Activated T-cell treated with anti-CD3 and anti-CD28 coated beads, Interleukin-2, amount 50 U/mL, for 1 hour (primary cell): ENCODE data around the gene SLC35B2.

ENCODE experiments used
- DNase-seq: peaks from one replicate; pipeline ENCODE4 v3.0.0-alpha.2; 2020

SLC35B2 gene

DNA sequence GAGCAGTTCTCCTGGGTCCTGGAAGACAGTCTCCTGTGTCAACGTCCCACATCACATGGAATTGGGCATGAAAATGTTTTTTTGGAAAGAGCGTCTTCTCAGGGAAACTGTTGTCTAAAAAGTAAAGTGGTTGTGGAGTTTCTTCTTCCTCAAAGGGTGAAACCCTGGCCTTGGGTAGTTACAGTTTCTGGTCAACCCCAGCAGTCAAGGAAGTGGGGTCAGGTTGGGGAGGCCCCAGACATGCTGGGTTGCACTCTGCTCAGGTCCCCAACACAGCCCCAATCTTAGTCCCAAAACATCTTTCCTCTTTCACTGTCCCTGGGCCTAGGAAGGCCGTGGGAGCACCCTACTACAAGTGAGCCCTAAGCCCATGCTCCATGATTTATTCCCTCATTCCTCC, 9.0 kb upstream of the SLC35B2 start:
- DNase-seq: no peak

DNA sequence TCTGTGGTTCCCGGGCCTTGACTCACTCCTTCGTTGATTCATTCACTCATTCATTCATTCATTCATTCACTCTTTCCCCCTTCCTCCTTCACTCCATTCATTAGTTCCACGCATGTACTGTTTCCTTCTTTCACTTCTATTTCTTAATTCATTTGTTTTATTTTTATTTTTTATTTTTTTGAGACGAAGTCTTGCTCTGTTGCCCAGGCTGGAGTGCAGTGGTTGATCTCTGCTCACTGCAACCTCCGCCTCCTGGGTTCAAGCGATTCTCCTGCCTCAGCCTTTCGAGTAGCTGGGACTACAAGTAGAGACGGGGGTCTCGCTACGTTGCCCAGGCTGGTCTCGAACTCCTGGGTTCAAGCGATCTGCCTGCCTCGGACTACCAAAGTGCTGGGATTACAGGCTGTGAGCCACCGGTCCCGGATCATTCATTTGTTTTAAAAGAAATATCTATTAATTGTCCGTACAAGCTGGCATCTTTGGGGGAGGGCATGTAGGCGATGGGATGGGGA, 8.4 kb upstream of the SLC35B2 start:
- DNase-seq: no peak

DNA sequence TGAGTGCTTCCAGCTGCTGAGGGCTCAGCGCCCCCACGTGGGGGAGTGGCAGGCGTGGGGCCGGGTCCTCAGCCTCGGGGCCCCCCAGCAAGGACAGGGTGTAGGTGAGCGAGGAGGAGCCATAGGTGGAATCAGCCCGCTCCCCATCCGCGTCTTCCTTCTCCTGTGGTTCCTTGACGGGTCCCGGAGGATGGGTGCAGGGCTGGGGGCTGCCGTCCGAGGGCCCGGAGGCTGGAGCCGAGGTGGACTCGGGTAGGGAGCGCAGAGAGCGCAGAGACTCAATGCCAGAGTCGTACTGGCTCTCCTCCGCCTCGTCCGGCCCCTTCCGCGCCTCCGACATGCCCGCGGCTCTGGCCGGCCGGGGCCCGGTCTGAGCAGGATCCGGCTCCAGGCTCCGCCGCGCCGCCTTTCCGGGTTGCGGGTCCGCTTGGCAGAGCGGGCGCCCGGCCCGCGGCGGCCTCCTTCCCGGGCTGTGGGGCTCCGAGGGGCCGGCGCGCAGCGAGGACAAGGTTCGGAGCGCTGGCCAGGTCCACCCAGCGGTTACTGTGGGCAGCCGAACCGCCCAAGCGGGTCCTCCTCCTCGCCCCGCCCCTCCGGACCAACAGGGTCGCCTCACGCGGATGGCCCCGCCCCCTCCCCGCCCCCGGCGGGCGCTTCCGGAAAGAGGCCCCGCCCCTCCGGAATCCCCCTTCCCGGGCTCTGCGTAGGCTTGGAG, 7.8 kb upstream of the SLC35B2 start, which contains the start of gene NFKBIE:
TSS of gene NFKBIE (minus strand) at position 545 of the 715 bp plus-strand sequence. CDS start at position 340, 205 bp downstream.
- DNase-seq: peak; percentile 99

DNA sequence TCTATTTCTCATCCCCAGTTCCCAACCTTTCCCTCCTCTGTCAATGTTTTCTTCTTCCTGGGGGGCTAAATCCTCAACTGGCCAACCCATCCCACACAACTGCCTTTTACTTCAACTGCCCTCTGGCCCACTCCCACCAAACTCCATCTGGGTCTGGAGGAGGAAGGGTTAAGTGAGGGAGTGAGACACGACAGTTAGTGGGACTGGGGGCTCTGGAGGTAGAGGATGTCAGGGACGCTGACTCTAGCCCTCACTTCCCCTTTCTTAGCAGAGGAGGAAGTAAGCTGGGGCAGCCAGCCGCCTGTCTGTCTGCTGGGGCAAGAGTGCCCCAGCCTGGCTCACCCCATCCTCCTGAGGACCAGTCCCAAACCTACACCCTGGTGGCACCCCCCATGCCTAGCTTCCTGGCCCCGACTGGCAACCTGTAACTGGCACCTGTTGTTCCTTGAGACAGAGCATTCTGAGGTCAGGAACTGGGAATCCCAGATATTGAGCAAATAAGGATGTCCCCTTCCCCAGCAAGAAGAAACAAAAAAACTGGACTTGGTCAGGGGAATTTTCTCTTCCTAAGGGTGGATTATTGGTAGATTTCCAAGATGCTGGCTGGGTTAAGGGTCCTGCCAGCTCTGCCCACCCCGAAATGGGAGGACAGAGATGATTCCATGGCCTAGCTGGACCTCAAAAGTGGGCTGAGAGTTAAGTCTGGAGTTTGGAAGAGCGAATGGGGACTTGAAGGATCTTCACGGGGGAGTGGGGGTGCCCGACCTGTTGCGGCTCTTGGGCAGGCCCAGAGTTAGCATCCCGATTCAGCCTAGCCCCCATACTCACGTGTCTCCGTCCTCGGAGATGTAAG, 7.1 kb upstream of the SLC35B2 start:
- peak; percentile 49 for DNase-seq

DNA sequence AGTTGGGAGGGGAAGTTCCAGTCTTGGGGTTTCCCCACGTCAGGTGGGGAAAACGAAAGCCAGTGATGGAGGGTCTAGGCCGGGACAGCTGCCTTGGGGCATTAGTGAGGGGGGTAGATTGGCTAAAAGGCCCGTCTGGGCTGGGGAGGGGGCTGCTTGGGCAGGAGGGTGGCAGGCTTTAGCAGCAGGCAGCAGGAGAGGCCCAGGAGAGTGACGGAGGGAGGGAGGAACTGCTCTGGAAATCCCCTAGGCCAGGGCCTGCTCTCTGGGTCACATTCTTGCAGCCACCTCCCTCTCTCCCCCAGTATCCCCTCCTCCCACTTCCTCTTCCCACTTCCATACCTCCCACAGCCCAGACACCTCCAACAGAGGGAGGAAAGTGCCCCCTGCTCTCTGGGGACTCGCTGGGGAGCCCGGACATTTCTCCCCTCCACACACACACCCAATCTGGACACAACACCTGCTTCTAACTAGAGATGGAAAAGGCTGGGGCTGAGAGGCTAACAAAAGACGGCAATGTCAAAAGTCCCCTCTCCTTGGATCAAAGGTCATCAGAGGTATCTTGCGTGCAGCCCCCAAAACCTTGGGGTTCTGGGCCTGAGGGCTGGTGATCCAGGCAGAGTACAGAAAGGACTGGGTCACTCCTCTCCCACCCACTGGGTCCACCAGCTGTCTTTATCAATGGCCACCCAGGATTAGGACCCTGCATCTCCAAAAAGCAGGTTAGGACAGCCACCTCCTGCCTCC, 6.2 kb upstream of the SLC35B2 start:
- DNase-seq: no peak

DNA sequence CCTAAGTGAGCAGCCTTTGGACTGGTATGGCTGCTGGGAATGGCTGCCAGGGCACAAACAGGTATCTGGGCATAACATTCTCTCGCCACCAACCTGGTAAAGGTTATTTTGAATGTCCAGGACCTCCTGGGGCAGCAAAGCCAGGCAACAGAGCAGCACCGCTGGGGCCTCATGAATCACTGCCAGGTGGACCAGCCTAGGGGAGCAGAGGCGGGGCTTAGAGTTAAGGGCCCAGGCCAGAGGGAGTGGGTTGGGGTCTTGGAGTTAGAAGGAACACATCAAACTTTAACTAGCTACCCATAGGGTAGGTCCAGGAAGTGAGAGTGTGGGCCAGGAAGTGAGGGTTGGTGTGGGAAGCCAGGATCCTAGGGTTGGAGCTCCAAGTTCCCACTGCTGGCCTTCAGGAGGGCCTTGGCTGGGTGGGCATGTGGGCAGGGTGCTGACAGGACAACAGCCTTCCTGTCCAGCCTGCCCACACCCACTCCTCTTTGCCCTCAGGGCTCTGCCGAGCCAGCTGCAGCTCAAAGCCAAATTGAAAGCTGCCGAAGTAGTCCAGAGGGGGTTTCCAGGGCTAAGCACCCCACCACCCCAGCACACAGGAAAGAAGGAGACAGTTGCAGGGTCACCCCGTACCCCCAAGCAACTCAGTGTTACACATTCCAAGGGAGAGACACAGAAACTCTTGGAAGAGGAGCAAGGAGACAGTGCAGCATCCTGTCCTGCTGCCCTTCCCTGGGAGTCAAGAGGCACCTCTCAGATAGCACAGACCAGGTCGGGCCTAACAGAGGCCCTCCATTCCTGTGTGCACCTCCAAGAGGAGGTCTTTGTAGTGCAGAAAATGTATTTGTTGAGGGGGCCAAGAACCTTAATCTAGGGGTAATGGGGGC, 5.4 kb upstream of the SLC35B2 start:
- DNase-seq: no peak

DNA sequence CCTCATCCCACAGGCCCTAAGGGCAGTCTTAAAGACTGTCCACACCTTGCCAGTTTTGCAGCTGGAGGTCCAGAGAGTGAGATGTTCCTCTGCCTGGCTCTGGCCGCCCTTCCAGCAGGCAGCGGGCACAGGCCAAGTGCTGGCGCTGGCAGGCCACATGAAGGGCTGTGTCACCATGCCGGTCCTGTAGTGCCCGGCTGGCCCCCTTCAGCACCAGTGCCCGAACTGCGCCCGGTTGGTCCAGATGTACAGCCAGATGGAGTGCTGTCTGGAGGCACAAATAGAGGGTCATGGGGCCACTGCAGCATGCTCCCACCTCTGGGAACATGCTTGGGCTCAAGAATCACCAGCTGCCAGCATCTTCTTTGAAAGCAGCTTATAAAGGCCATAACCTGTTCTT, 4.3 kb upstream of the SLC35B2 start:
- no peak for DNase-seq

DNA sequence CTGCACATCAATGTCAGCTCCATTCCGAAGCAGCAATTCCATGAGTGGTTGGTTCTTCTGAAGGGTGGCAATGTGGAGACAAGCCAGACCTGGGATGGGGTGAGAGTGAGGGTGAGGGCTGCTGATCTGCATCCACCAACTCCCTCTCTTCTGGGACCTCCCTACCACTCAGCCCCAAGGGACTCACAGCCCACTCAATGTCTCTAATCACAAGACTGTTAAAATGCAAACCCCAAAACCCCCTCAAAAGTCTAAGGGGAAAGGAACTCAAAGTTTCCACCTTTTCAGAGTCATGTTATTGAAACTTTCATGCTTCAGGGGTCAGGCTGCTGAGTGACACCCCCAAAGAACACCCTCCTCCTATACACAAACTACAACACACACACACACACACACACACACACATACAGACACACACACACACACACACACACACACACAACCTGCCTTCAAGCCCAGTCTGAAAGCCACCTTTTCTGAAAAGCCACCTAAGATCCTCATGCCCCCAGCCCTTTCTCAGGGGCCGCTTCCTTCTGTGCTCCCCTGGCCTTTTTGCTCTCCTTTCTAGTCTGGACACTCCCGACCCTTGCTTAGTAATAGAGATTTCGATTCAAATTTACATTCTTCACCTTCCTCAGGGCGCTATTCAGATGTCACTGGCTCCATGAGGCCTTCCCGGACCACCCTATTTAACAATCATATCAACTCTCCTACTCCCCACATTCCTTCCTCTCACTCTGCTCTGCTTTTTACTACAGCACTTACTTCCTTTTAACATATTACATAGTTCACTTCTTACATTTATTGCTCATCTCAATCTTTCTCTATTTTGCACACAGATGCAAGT, 3.3 kb upstream of the SLC35B2 start:
- DNase-seq: no peak

DNA sequence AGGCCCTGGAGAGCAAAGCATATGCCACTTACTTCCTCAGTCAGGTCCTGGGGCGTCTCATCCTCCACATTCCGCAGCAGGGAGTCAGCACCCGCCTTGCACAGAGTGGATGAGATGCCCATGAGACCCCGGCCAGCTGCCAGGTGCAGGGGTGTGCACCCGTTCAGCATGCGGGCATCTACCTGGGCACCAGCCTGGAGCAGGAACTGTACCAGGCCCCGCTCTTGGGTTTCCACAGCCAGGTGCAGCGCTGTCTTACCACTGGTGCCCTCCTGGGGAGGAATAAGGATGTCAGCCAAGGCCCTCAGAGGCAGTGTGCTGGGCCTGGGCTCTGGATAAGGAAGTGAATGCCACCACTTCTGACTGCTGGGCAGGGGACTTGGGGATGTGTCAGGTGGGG, 2.7 kb upstream of the SLC35B2 start:
- DNase-seq: no peak

DNA sequence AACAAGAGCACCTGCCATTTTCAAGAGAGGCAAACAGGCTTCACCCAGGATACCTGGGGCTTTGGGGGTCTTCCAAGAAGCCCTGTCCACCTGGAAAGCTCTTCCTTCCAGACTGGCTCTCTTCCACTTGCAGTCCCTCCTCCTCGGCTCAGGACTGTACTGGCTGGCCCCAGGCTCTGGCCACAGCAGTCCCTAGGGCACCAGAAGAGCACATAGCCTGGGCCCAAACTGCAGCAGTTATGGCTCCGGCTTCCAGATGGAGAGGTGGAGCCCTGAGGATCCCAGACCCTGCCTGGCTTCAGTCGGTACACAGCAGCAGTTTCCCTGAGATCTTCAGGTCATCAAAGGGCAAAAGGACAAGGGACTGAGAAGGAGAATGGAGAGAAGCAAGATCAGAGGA, 1.6 kb upstream of the SLC35B2 start:
- DNase-seq: no peak

DNA sequence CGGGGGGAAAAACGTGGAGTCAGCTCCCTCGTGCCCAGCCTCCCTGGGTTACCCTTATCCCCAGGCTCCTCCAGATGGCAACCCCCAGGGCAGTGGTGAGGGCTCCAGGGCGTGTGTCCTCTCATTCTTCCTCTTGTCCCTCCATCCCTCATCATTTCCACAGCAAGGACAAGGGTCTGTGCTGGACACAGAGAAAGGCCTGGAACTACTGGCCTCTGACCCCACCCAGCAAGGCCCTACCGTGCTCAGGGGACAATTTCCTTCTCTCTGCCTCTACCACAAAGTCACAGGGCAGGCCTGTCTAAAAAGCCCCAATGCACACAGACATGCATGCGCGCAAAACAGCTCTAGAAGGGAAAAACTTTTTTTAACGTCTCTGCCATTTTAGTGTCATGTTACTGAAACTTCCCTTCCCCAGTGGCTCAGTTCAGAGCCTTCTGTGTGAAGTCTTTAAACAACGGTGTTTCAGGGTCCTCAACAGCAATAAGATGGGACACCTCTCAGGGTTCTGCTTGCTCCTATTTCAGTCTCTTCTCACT, 1.1 kb upstream of the SLC35B2 start:
- DNase-seq: no peak

DNA sequence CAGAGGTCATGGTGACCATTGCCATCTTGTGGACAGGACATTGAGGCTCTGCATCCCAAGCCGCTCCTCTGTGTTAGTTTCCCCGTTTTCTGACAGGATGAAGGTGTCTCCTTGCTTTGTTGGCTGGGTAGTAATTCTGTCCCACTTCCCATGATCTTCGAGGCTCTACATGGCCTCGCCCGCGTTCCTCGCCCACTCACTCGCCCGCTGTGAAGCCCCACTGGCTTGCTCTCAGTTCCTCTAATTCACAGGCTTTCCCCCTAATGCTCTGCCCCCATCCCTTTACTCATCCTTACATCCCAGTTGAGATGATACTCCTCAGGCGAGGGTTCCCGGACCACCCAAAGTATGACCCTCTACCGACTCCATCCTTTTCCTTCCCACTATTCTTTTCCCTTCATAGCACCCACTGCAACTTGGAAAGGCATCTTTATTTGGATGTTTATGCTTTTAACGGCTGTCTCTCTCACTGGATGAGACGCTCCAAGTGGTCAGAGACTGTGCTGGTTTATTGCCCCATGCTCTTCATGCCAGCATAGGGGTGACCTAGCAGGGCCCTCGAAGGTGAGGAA, 511 bp upstream of the SLC35B2 start:
- no peak for DNase-seq

DNA sequence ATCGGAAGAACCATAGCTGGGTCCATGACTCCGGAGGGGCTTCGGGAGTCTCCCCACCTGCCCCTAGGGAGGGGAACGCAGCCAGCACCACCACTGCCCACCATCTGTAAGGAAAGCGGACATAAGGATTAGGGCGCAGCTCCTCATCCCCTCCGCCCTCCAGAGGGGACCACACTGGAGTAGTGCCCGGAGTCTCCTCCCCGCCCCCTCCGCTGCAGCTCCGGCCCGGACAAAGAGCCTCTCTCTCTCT, 628 bp downstream of the SLC35B2 start:
- no peak for DNase-seq

DNA sequence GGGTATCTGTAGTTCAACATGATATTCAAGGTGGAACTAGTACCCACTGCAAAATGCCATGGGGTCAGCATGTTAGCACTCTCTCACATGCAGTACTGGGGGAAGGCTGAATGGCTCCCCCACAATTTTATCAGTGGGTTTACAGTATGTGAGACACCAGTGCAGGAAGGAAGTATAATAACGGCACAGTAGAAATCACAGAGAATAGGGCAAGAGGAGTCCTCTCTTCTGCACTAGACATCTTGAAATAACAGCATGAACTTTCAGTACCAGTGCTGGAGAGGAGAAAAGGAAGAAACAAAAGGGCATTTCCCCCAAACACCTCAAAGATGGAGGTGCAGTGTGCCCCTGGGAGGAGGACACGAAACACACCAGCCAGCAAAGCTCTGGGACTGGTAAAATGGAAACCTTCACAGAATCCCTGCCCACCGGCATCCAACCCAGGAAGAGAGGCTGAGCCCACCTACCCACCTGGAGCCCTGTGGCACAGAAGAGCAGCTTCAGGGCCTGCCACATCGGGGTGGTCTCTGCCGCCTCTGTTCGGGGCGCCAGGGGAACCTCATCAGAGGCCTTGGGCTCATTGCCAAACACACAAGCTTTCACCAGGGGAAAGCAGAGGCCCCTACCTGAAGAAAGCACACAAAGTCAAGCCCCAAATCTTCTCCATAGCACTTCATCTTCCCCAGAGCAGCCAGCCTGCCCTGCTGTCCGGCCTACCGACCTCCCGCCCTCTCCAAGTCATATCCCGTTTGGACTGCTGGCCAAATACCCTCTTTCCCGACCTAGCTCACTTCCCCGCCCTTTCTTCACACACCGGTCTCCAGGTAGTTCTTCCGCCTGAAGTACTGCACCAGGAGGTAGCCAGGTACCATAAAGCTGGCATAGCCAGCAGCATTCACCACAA, 1.2 kb downstream of the SLC35B2 start:
- DNase-seq: no peak

DNA sequence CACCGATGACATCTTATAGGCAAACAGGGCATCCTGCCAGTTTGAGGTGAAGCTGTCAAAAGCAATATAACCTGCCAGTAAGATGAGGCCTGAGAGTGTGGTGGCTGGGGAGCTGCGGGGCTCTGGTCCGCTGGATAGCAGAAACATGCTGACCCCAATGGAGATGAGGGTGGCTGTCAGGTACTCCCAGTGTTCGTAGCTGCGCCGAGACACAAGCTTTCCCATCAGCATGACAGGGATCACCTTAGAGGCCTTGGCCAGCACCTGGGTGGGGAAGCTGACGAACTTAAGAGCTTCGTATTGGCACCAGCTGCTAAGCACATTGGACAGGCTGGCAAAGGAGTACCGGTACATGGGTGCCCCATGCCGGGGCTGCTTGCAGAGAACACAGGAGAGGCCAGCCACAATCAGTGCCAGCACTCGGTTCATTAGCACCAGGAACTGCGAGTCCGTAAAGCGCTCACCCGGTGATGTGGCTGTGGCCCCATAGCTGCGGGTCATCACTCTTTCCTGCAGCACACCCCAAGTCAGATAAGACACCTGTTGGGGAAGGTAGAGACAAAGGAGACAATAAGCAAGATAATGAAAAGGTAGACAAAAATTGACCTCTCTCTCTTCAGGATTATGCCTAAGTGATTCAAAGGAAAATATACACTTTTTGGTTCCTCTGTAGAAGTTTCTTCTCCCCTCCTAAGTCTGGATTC, 2.1 kb downstream of the SLC35B2 start:
- no peak for DNase-seq

DNA sequence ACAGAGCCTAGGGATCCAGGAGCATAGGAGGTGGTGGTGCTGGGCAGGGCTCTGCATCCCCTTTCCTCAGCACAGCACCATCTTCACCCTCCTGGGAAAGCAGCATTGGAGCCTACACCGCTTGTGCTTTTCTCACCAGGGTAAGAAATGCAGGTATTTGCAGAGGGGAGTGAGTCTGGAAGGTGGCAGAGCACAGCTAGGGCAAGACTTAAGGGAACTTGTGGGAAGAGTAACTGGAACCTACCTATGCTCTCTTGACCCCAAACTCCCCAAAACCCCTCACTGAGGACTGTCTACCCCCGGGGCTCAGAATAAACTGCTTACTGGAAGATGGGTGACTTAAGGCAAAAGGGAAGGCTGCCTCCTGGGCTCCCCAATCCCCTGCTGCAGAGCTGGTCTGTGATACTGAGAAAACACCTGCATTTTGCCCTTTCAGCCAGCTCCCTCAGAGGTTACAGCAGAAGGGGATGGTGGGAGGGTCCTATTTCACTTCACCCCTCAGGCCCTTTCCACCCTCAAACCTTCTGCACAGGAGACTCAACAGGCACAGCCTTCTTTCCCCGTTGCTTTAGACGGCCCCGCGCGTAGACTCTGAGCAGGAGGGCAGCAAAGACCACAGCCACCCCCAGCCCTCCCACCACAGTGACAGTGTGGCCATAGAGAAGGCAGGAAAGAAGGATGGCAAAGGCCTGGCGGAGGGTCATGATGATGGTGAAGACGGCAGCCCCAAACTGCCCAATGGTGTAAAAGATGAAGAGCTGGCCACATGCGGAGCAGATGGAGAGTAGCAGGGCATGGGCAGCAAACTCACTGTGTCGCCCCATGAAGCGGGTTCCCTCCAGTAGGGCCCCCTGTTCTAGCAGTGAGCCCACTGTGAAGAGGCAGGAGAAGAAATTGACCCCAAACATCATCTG, 2.9 kb downstream of the SLC35B2 start:
- DNase-seq: no peak

DNA sequence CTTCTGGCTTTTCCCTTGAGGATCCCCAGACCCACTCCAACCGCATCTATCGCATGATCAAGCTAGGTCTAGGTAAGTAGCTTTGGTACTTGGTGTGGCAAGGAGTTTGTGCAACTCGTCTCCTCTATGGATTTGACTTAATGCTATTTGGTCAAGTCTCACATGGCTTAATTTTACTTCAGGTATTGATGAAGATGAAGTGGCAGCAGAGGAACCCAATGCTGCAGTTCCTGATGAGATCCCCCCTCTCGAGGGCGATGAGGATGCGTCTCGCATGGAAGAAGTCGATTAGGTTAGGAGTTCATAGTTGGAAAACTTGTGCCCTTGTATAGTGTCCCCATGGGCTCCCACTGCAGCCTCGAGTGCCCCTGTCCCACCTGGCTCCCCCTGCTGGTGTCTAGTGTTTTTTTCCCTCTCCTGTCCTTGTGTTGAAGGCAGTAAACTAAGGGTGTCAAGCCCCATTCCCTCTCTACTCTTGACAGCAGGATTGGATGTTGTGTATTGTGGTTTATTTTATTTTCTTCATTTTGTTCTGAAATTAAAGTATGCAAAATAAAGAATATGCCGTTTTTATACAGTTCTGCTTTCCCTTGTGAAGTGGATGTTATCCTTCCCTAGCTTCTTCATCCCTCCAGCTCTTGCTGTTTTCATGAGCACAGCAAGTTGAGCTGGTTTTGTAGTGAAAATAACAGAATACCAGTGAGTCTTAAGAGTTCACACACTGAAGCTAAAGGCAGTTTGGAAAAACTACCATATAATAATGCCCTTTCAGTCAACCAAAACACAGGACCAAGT, 3.8 kb downstream of the SLC35B2 start:
- DNase-seq: peak; percentile 54
